GM19455 (cell line): ENCODE results near the gene FAM200C.
"Not testable (repeated sequence)": the region's sequence is repeated elsewhere in the genome, so short reads cannot be mapped to it uniquely, and the experiment has no call there.

Source experiments
- ATAC-seq: cut with Tn5 transposase; IDR thresholded peaks from one replicate; pipeline ENCODE4 v1.9.1; 2021; ENCODE audit not compliant: unreplicated experiment

FAM200C gene

DNA sequence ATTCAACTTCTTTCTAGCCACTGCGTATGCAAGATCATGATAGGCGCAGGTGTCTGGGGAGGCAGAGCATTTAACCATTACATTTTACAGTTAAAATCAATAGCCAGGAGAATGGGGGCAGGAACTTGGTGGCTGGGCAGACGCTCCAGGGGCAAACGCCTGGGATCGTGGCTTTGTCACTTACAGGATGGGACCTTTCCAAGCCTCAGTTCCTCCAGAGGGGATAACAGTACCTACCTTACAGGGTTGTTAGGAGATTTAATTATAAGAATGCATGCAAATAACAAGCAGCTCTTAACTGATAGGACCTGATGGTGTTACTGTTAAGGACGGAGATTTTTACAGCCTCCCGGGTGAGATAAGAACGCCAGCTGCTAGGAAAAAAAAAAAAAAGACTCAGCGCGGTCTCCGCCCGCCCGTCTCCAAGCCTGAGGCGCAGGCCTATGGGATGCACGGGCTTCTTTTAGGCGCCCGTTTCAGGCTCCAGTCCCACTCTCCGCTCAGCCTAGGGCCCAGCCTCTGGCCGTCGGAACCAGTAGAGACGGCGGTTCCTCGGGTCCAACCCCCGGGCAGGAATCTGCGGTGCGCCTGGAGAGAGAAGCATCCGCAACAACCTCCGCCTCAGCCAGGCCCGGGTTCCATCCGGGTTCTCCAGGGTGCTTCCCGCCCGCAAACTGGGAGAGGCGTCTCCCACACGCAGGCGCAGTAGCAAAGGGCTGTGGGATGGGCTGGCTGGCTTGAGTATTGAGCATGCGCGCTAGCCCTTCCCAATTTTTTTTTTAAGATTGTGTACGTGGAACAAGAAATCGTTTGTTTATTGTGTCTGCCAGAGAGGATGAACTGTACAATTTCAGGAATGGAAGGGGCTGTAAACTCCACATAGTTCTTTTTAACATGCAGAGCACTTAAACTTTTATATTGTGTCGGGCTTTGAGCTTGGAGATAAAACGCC is at the start of gene FAM200C:
Gene FAM200C (minus strand): TSS at position 653 of the 952 bp plus-strand sequence. CDS start 4,564 bp downstream, outside the sequence.
- ATAC-seq = peak; percentile 92

- ATAC-seq = no peak
These were observed 49.6 kb upstream of the FAM200C start for GRCh38 chr5:160449458-160449857.

GRCh38 chr5:160448886-160449285 is 49.0 kb upstream of the FAM200C start:
- ATAC-seq = no peak

- no peak for ATAC-seq
These were observed 45.9 kb upstream of the FAM200C start for GRCh38 chr5:160445751-160446150.

DNA sequence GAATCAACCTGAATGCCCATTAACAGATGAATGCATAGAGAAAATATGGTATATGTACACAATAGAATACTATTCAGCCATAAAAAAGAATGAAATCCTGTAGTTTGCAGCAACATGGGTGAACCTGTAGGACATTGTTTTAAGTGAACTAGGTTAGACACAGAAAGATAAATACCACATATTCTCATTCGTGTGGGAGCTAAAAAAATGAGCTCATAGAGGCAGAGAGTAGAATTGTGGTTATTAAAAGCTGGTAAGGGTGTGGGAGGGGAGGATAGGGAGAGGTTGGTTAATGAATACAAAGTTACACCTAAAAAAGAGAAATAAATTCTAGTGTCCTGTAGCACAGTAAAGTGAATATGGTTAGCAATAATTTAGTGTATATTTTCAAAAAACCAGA is 45.3 kb upstream of the FAM200C start:
- ATAC-seq = no peak

DNA sequence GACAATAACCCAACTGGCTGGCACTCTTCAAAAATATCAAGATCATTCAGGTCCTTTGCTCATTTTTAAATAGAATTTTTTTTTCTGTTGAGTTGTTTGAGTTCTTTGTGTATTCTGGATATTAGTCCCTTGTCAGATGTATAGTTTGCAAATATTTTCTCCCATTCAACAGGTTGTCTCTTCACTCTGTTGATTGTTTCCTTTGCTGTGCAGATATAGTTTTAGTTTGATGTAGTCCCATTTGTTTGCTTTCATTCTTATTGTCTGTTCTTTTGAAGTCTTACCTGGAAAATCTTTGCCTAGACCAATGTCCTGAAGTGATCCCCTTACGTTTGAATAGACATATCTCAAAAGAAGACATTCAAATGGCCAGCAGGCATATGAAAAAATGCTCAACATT is 44.6 kb upstream of the FAM200C start:
- no peak for ATAC-seq

DNA sequence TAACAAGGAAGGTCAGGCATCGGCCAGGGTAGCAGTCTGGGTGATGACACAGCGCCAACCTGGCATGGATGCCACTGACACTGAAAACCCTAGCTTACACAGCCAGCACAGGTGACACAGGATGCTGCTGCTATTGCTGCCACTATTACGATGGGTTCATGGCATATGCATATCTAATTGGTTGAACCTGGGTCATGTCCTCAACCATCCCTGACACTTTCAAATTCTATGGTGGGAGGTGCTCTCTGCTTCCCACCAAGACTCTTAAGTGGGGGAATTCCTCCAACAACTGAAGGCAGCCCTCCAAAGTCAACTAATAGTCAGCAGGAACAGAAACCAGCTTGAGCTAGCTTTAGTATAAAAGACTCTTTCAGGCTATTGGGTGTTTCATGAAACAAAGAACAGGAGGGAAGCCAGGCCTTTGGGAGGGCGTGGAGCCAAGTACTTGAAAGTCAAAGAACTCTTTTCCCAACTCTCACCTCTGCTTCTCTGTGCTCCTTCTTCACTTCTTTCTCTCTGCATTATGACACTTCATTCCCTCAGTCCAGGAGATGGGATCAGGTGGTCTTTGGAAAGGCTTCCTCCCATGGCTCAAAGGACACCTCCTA is 43.1 kb upstream of the FAM200C start:
- no peak for ATAC-seq

DNA sequence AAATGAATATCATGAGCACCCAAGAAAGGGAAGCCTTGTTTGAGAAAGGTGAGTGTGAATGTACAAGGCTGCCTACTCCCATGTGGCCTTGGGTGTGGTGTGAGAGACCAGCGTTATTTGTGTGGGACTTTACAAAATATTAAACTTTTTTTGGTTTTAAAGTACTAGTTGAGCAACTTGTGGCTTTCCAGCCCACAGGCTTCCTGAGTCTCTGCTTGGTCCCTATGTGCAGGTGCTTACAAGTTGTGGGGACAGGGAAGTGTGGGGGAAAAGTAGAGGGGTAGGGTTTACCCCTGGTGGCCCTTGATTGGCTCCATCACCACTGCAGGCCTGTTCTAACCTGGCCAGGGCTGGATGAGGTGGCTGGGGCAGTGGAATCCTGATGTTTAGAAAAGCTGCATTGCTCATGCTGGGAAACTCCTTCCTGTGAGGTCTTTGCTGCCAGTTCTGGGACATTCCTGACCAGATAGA is 41.5 kb upstream of the FAM200C start:
- no peak for ATAC-seq

DNA sequence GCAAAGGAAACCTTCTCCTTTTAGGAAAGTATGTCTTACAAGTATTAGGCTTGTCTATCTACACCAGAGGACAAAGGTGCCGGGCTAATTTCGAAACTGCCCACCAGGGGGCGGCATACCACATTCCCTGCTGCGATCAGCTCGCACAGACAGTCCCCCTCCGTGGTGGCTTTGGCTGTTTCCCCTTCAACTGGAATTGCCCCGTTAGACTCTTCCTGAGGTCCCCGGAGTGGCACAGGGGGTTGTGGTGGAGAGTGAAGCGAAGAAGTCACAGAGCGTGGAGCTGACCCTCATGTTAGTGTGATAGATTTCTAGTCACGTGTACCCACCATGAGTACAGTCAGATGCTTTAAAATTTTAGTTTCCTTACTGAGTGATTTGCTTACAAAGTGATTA is 39.3 kb upstream of the FAM200C start:
- ATAC-seq = peak; percentile 75

- ATAC-seq = peak; percentile 46
These were observed 38.7 kb upstream of the FAM200C start for GRCh38 chr5:160438316-160439204.

GRCh38 chr5:160437271-160437670 is 37.4 kb upstream of the FAM200C start:
- no peak for ATAC-seq

- ATAC-seq = not testable (repeated sequence)
These were observed 36.8 kb upstream of the FAM200C start for GRCh38 chr5:160436661-160437060.

DNA sequence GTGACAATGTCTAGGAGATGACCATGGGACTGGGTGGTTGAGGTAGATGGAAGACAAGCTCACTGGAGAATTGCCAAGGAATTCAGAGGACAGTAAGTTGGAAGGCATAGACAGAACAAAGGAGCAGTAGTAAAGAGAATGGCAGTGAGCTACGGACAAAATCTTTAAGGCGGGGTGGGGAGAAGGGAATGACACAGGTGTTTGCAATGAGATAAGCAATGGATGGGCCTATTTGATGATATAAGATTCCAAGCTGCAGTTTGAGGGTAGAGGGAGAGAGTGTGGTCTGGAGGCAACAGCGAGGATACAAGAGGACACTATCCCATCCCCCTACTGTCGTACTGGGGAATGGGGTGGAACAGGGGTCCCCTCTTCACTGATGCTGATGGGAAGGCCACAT is 36.2 kb upstream of the FAM200C start:
- ATAC-seq = no peak

DNA sequence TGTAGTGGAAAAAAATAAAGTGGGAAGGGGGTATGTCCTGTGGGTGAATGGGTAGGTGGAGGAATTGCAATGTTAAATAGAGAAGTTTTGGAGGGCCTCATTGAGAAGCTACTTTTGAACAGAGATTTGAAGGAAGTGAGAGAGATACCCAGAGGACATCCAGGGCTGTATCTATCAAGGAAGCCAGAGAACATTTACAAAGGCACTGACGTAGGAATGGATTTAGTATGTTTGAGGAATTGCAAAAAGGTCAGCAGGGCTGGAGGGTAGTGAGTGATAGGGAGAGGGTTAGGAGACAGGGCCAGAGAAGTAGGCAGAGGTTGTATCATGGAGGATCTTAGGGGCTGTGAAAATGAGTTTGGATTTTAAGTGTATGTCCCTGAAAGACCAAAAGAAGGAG is 35.7 kb upstream of the FAM200C start:
- ATAC-seq = no peak

- ATAC-seq = peak; percentile 83
These were observed 34.2 kb upstream of the FAM200C start for GRCh38 chr5:160434022-160434531.

DNA sequence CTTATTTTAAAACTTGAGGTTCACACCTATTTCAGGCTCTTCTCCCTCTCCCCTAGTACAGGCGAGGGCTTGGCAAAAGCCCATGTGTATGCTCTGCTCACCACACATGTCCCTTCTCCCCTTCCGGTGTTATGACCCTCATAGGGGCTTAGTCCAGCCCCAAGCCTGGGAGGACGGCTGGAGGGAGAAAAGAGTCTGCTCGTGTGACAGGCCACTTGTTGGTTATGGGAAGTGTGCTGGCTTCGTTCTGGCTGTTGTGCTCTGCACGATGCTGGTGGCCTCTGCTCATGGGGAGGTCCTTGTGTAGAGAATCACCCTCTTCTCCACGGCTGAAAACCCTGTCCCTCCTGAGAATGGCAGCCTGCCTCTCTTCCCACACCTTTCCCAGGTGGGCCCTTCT is 32.9 kb upstream of the FAM200C start:
- ATAC-seq = no peak

DNA sequence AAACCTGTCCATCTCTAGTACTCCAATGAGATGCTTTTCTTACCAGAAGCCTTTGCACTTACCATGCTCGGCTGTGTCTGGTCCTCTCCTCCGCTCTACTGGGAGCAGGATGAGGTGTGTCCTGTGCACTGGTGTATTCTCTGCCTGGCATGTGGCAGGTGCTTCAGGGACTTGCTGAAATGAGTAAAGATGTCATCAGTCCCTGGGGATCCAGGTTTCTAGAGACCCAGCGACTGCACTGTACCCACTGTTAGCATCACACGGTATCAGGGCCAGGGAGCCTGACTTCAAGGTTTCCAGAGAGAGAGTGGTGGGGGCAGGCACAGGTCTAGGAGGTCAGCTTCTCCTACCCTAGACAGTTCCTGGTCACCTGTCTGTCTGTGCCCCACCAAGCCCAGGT is 32.3 kb upstream of the FAM200C start:
- no peak for ATAC-seq

DNA sequence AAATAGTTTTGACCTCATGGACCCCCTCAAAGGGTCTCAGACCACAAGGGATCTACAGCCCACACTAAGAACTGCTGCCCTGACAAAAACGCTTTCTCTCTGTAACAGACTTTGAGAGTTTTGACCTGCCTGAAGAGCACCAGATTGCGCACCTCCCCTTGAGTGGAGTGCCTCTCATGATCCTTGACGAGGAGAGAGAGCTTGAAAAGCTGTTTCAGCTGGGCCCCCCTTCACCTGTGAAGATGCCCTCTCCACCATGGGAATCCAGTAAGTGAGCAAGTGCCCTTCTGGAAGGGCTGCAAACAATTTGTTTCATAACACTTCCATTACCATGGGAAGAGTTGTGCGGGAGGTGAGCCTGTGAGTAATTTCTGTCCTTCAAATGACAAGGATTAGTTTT is 27.8 kb upstream of the FAM200C start:
- ATAC-seq = no peak

DNA sequence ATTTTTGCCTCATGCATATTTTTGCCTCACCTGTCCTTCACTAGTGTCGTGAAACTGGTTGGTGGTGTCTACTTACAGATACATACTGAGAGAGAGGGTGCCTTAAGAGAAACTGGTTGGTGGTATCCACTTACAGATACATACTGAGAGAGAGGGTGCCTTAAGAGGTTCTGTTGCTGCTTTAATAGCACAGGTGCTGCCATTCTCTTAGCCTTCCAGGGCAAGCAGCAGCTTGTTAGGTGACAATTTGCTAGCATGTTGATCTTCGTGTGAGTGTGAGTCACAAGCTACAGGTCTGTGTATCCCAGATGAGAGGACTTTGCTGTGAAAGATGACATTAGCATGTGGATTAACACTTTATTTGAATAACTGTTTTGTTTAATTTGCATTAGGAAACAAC is 23.2 kb upstream of the FAM200C start:
- no peak for ATAC-seq

DNA sequence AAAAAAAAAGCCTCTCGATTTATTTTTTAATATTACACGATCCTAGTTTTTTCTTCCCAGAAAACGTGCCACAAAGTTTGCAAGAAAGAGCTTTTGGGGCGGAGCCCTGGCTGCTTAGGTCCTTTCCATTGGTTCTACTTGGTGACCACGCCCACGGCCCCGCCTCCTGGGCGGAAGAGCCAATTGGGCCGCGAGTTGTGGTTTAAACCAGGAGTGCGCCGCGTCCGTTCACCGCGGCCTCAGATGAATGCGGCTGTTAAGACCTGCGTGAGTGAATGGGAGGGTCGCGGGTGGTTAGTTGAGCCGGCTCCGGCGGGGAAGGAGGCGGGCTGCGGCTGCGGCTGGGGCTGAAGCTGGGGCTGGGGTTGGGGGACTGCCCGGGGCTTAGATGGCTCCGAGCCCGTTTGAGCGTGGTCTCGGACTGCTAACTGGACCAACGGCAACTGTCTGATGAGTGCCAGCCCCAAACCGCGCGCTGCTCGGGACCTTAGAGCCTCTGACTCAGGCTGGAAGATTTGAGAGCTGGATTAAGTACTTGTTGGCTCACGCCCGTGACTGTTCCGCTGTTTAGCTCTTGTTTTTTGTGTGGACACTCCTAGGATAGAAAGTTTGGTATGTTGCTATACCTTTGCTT is 21.9 kb upstream of the FAM200C start, which contains the start of gene PTTG1:
Gene PTTG1 (plus strand): TSS at position 231 of the 634 bp plus-strand sequence. CDS start 458 bp downstream, outside the sequence.
- ATAC-seq = peak; percentile 73

- no peak for ATAC-seq
These were observed 20.4 kb upstream of the FAM200C start for GRCh38 chr5:160420331-160420610.
